ENCODE measurements around the gene VSX1. TPM values are rescaled to one million over a fixed set of nuclear protein-coding genes. Genes with fewer than 3 reads are reported as not detected.
A peak's percentile ranks its signal among the peaks of the same experiment; 100 is the strongest.

The VSX1 gene
- polyA plus RNA-seq, 1 experiment = 0.06 TPM

DNA sequence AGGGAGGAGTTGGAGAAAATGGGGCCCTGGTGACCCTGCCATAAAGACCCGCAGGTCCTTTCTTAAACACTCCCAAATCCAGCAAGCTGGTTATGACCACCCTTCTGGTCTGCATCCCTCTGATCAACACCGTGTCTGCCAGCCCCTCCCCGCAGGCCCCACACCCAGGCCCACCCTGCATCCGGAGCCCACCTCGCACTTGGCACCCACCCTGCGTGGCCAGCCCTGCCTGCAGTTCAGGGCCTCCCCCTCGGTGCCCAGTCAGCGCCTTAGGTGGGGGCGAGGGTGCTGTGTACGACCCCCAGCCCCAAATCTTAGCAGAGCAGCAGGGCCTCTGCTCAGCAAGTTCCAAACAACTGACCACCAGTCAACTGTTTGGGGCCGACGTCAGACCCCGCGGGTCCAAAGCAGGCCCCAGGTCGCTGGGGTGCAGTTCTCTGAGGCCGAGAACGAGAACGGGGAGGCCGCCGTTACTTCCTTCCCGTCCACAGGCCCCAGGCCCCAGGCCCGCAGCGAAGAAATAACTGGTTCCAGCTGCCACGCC lies 25.2 kb downstream of the VSX1 start:
- TF ChIP-seq, protein P1, sequence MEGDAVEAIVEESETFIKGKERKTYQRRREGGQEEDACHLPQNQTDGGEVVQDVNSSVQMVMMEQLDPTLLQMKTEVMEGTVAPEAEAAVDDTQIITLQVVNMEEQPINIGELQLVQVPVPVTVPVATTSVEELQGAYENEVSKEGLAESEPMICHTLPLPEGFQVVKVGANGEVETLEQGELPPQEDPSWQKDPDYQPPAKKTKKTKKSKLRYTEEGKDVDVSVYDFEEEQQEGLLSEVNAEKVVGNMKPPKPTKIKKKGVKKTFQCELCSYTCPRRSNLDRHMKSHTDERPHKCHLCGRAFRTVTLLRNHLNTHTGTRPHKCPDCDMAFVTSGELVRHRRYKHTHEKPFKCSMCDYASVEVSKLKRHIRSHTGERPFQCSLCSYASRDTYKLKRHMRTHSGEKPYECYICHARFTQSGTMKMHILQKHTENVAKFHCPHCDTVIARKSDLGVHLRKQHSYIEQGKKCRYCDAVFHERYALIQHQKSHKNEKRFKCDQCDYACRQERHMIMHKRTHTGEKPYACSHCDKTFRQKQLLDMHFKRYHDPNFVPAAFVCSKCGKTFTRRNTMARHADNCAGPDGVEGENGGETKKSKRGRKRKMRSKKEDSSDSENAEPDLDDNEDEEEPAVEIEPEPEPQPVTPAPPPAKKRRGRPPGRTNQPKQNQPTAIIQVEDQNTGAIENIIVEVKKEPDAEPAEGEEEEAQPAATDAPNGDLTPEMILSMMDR (IDR thresholded peaks at IDR 0.05; ENCODE audit: low read depth, low read length) = no peak
- no peak overlapping the region for H3K27ac ChIP-seq (ENCODE audit: low read depth, low read length)
- peaks cover 3% of the 10 kb centered on the region; the same call in 1 of the 2 replicates for H3K9me3 ChIP-seq (ENCODE audit: control insufficient read depth, insufficient read depth, low read length)
- CTCF ChIA-PET = interaction anchor here (1.5 to 2.3 kb wide), 2 partner anchors 9 to 10 kb away, joined by 3 to 7 read pairs; no protein-coding TSS in a partner anchor
- DNase-seq (ENCODE audit: low read depth, low spot score) = no peak
- H3K27me3 ChIP-seq (ENCODE audit: control insufficient read depth, insufficient read depth, low read length) = peaks cover 33% of the 10 kb centered on the region
- POLR2A ChIA-PET = no interaction called here
- H3K4me3 ChIP-seq (ENCODE audit: low read depth, low read length) = peak overlapping the region; percentile 64

DNA sequence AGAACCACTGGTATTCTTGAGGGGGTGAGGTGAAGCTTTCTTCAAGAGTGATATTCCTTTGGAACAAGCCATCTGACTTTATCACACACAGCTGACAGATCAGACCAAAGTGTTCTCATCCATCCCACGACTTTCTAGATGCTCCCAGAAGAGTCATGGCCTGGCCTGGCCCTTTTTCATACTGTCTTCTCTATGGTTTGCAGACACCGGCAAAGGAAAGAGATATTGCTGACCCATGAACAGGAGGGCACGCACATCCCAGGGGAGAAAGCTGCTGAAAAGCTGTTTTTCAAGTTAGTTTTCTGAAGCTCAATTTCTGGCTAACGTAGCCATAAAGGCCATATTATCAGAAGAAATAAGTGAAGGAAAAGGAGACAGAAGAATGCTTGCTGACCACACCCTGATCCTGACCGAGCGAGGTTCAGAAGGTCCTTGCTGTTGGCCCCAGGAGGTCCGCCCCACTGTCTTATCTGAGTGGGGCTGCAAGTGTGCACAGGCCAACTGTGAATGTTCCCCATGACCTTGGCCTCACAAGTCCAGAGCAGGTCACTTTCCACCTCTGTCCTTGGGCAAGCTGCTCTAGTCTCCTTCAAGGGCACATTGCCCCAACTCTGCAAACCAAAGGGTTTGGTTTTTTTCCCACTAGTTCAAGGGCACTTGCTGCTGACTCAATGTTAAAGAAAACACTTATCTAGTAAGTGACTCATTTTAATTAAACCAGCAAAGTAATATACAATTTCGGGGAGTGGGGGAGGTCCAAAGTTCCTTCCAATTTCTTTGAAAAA lies 26.0 kb downstream of the VSX1 start:
- H3K27ac ChIP-seq (ENCODE audit: low read depth, low read length) = no peak overlapping the region
- peaks cover 34% of the 10 kb centered on the region for H3K27me3 ChIP-seq (ENCODE audit: control insufficient read depth, insufficient read depth, low read length)
- TF ChIP-seq, protein P1 (IDR thresholded peaks at IDR 0.05; ENCODE audit: low read depth, low read length) = no peak
- CTCF ChIA-PET = interaction anchor here (1.5 to 2.3 kb wide), 2 partner anchors 9 kb away, joined by 3 to 7 read pairs; no protein-coding TSS in a partner anchor
- POLR2A ChIA-PET = no interaction called here
- DNase-seq (ENCODE audit: low read depth, low spot score) = no peak
- no peak overlapping the region for H3K4me3 ChIP-seq (ENCODE audit: low read depth, low read length)
- peaks cover 3% of the 10 kb centered on the region; the same call in 1 of the 2 replicates for H3K9me3 ChIP-seq (ENCODE audit: control insufficient read depth, insufficient read depth, low read length)

DNA sequence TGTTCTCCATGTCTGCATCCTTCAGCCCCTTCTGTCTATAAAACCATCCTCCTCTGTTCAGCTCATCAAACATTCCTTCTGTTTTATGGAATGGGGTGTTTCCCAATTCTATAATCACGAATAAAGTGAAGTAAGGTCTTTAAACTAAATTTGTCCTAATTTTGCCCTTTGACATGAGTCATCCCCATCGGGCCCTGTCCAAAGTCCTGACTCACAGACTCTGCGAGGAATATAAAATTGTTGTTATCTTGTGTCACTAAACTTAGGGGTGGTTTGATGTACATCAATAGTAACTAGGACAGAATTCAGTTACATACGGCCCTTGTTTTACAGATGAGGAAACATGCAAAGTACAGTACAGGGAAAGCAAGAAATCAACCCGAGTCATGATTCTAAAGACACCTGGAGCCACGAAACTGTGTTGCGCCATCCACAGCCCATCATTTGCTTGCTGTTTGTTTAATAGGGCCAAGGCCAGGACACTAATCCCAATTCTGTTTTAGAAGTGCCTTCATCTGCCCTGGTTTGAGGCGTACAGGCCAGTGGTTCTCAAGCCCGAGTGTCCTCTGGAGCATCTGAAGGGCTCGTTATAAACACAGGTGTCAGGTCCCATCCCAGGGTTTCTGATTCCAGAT lies 26.8 kb downstream of the VSX1 start:
- Histone ChIP-seq H3K27ac (ENCODE audit: low read depth, low read length) (no peak overlapping the region), H3K4me3 (ENCODE audit: low read depth, low read length) (no peak overlapping the region), H3K9me3 (ENCODE audit: control insufficient read depth, insufficient read depth, low read length) (peaks cover 3% of the 10 kb centered on the region; the same call in 1 of the 2 replicates), H3K27me3 (ENCODE audit: control insufficient read depth, insufficient read depth, low read length) (peaks cover 36% of the 10 kb centered on the region)
- ChIA-PET CTCF (interaction anchor here (2.3 kb wide), 1 partner anchor 10 kb away, joined by 7 read pairs; no protein-coding TSS in a partner anchor), POLR2A (no interaction called here)
- TF ChIP-seq, protein P1 (IDR thresholded peaks at IDR 0.05; ENCODE audit: low read depth, low read length) = no peak
- DNase-seq (ENCODE audit: low read depth, low spot score) = no peak

DNA sequence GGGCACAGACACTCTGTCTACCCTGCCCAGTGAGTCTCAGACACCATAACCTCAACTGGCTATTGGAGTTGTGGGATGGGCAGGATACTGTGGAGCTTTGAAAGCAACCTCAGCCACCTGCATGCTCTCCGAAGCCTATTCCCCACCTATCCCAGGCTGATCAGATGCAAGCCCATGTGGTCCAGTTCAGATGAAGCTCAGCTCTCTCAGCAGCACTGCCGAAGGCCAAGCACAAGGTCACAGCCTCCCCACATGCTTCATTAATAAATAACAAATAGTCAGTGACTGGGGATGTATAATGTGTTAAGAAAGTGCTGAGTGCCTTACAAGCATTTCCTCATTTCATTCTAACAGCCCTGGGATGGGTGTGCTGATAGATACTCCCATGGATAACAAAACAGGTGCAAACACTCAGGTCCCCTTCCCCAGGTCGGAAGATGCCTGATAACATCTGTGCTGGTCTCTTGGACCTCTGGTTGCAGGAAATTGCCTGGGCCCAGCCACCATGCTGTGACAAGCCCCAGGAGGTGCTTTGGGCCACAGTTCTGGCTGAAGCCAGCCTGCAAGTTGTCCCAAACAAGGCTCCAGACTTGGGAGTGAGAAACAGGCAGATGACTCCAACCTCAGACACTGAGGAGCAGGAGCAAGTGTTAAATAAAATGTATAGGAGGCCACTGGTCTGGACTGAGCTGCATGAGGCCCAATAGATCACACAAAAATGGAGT lies 27.7 kb downstream of the VSX1 start:
- POLR2A ChIA-PET = interaction anchor here (0.7 kb wide), 1 partner anchor 79 kb away, joined by 3 read pairs; no protein-coding TSS in a partner anchor
- peaks cover 39% of the 10 kb centered on the region for H3K27me3 ChIP-seq (ENCODE audit: control insufficient read depth, insufficient read depth, low read length)

More for the DNA sequence above, 27.7 kb downstream of the VSX1 start:
- TF ChIP-seq, protein P1 (IDR thresholded peaks at IDR 0.05; ENCODE audit: low read depth, low read length) = no peak
- DNase-seq (ENCODE audit: low read depth, low spot score) = no peak
- CTCF ChIA-PET = interaction anchor here (1.3 to 2.3 kb wide), 2 partner anchors 8 to 11 kb away, joined by 3 to 7 read pairs; no protein-coding TSS in a partner anchor
- Histone ChIP-seq H3K9me3 (ENCODE audit: control insufficient read depth, insufficient read depth, low read length) (peaks cover 3% of the 10 kb centered on the region; the same call in 1 of the 2 replicates), H3K4me3 (ENCODE audit: low read depth, low read length) (no peak overlapping the region), H3K27ac (ENCODE audit: low read depth, low read length) (no peak overlapping the region)
